ENCODE measurements around the gene SGMS1.
"Not testable (repeated sequence)": the region's sequence is repeated elsewhere in the genome, so short reads cannot be mapped to it uniquely, and the experiment has no call there.

SGMS1 gene

GRCh38 chr10:50286517-50286916 lies 337.2 kb downstream of the SGMS1 start:
- no peak for FAIRE-seq

GRCh38 chr10:50281967-50282522 lies 341.7 kb downstream of the SGMS1 start:
- FAIRE-seq, result no peak

GRCh38 chr10:50281210-50281966 lies 342.4 kb downstream of the SGMS1 start:
- FAIRE-seq, result no peak

GRCh38 chr10:50280049-50280841 lies 343.5 kb downstream of the SGMS1 start:
- no peak for FAIRE-seq

GRCh38 chr10:50279489-50279888 lies 344.3 kb downstream of the SGMS1 start:
- FAIRE-seq, result no peak

- FAIRE-seq, result no peak
Observed at GRCh38 chr10:50275650-50276235, 348.0 kb downstream of the SGMS1 start.

- no peak for FAIRE-seq
Observed at GRCh38 chr10:50272531-50272930, 351.2 kb downstream of the SGMS1 start.

- no peak for FAIRE-seq
Observed at GRCh38 chr10:50271564-50272250, 352.0 kb downstream of the SGMS1 start.

GRCh38 chr10:50267877-50268276 lies 355.9 kb downstream of the SGMS1 start:
- FAIRE-seq, result not testable (repeated sequence)

GRCh38 chr10:50262625-50263024 lies 361.1 kb downstream of the SGMS1 start:
- FAIRE-seq, result not testable (repeated sequence)

GRCh38 chr10:50260791-50261281 lies 362.9 kb downstream of the SGMS1 start:
- no peak for FAIRE-seq
